ENCODE data around the gene RANBP1. TPM values are rescaled to one million over a fixed set of nuclear protein-coding genes. Genes with fewer than 3 reads are reported as not detected.

RANBP1 gene
- total and polyA plus RNA-seq, 2 donors (not counting 1 experiment from before 2014, with no cell fraction given), result 67.0 to 77.6 TPM

DNA sequence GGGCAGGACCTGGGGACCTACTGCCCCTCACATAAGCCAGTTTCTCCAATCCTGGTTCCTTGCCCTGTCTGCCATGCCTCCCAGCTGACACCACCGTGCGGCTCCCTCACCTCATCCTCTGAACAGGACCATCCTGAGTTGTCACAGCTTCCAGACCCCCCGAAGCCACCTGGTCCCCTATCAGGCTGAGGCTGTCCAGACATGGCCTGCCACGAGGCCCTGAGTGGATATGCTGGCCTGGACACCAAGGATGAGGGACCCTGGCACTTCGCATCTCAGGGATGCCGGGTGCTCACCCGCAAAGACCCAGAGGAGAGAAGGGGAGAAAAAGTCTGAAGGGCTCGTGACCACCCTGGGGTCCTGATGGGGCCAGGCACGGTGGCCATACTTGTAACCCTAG is 50.8 kb downstream of the RANBP1 start:
- ChIA-PET CTCF (interaction anchor here (1.3 kb wide), 1 partner anchor 10 kb away, joined by 6 read pairs; no protein-coding TSS in a partner anchor), POLR2A (no interaction called here)
- Histone ChIP-seq H3K79me2 (ENCODE audit: control insufficient read depth, insufficient read depth, low read length) (no peaks in the 10 kb centered on the region), H3K9me3 (ENCODE audit: control extremely low read depth in 1 of 3, control insufficient read depth in 2 of 3, insufficient read depth in 1 of 3, low read length in 2 of 3) (peaks cover 0 to 5% (median 0%) of the 10 kb centered on the region in 3 donors), H3K4me2 (replicated peaks; ENCODE audit: low read depth, low read length, poor library complexity, severe bottlenecking) (no peak overlapping the region), H3K27ac (ENCODE audit: low read length in 2 of 2) (no peak overlapping the region), H3K9ac (ENCODE audit: low read length) (no peak overlapping the region), H3K27me3 (replicated peaks in 1 of 4; ENCODE audit: control extremely low read depth in 1 of 4, control insufficient read depth in 3 of 4, insufficient read depth in 4 of 4, low read length in 3 of 4) (no peaks in the 10 kb centered on the region), H2AFZ (ENCODE audit: insufficient read depth, low read depth, low read length, poor library complexity, severe bottlenecking) (no peak overlapping the region), H3K36me3 (replicated peaks in 1 of 2; ENCODE audit: control extremely low read depth in 1 of 2, control insufficient read depth in 1 of 2, extremely low read depth in 1 of 2, insufficient read depth in 2 of 2, low read length in 1 of 2) (no peaks in the 10 kb centered on the region), H3K4me3 (ENCODE audit: control extremely low read depth in 1 of 5, extremely low read depth in 1 of 5, insufficient read depth in 1 of 5, low read depth in 2 of 5, low read length in 4 of 5) (no peak overlapping the region), H4K20me1 (ENCODE audit: control insufficient read depth, insufficient read depth, low read length, poor library complexity, severe bottlenecking) (no peaks in the 10 kb centered on the region), H3K4me1 (ENCODE audit: control insufficient read depth in 2 of 2, insufficient read depth in 2 of 2, low read length in 2 of 2) (no peaks in the 10 kb centered on the region)
- no peak overlapping the region for H3K4me3 Mint-ChIP-seq
- ATAC-seq (ENCODE audit: low read depth), result no peak
- TF ChIP-seq, protein P1, sequence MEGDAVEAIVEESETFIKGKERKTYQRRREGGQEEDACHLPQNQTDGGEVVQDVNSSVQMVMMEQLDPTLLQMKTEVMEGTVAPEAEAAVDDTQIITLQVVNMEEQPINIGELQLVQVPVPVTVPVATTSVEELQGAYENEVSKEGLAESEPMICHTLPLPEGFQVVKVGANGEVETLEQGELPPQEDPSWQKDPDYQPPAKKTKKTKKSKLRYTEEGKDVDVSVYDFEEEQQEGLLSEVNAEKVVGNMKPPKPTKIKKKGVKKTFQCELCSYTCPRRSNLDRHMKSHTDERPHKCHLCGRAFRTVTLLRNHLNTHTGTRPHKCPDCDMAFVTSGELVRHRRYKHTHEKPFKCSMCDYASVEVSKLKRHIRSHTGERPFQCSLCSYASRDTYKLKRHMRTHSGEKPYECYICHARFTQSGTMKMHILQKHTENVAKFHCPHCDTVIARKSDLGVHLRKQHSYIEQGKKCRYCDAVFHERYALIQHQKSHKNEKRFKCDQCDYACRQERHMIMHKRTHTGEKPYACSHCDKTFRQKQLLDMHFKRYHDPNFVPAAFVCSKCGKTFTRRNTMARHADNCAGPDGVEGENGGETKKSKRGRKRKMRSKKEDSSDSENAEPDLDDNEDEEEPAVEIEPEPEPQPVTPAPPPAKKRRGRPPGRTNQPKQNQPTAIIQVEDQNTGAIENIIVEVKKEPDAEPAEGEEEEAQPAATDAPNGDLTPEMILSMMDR (IDR thresholded peaks at IDR 0.05), result no peak
- TF ChIP-seq EZH2 (IDR thresholded peaks at IDR 0.05; ENCODE audit: borderline replicate concordance, insufficient read depth, low read depth, low read length, poor library complexity, severe bottlenecking), result no peak
- no peak overlapping the region for H3K27ac Mint-ChIP-seq
- 89% methylated on average over 9 of the region's 9 CpGs for WGBS (ENCODE audit: insufficient coverage)
- peaks cover 3% of the 10 kb centered on the region for H3K27me3 Mint-ChIP-seq
- H3K9me3 Mint-ChIP-seq (ENCODE audit: insufficient read depth), result no peaks in the 10 kb centered on the region
- no peak for DNase-seq
- intact Hi-C loops (cut with micrococcal nuclease), result loop anchor here (5.0 kb wide), 1 partner anchor 61 kb away; no protein-coding TSS in a partner anchor
- no peaks in the 10 kb centered on the region for H3K4me1 Mint-ChIP-seq

DNA sequence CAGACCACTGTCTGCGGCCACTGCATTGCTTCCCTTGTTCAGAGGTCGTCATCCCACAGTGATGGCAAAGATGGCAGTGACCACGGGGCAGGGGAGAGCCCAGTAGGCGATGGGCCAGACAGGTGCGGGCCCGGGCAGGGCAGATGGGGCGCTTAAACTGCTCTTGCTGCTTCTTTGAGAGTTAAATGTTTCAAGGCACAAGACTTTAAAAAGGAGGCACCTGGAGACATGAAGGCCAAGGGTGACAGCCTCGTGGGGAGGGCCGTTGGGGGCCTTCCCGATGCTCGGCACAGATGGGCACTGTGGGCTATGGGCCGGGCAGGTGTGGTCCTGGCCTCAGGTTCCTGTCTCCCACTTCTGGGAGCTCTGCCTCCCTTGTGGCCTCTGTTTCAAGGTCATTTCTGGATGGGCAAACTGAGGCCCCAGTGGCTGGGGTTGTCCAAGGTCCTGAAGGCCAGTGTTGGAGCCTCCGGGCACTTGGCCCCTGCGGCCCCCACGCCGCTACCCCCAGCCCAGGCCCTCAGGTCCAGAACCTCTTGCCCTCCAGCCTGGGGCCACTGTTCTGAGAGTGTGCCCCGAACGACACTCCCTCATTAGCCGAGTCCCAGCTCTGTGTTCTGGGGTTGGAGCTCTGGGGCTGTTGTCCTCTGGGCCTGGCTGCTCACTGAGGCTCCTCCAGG is 51.9 kb downstream of the RANBP1 start:
- no peaks in the 10 kb centered on the region for H3K9me3 Mint-ChIP-seq (ENCODE audit: insufficient read depth)
- H3K4me2 ChIP-seq (replicated peaks; ENCODE audit: low read depth, low read length, poor library complexity, severe bottlenecking), result no peak overlapping the region

More for the DNA sequence above, 51.9 kb downstream of the RANBP1 start:
- DNase-seq (no peak), ATAC-seq (ENCODE audit: low read depth) (no peak)
- Histone ChIP-seq H3K79me2 (ENCODE audit: control insufficient read depth, insufficient read depth, low read length) (no peaks in the 10 kb centered on the region), H3K9me3 (ENCODE audit: control extremely low read depth in 1 of 3, control insufficient read depth in 2 of 3, insufficient read depth in 1 of 3, low read length in 2 of 3) (no peaks in the 10 kb centered on the region), H3K27ac (ENCODE audit: low read length in 2 of 2) (no peak overlapping the region), H4K20me1 (ENCODE audit: control insufficient read depth, insufficient read depth, low read length, poor library complexity, severe bottlenecking) (no peaks in the 10 kb centered on the region), H2AFZ (ENCODE audit: insufficient read depth, low read depth, low read length, poor library complexity, severe bottlenecking) (no peak overlapping the region), H3K36me3 (replicated peaks in 1 of 2; ENCODE audit: control extremely low read depth in 1 of 2, control insufficient read depth in 1 of 2, extremely low read depth in 1 of 2, insufficient read depth in 2 of 2, low read length in 1 of 2) (no peaks in the 10 kb centered on the region), H3K4me3 (ENCODE audit: control extremely low read depth in 1 of 5, extremely low read depth in 1 of 5, insufficient read depth in 1 of 5, low read depth in 2 of 5, low read length in 4 of 5) (no peak overlapping the region), H3K4me1 (ENCODE audit: control insufficient read depth in 2 of 2, insufficient read depth in 2 of 2, low read length in 2 of 2) (no peaks in the 10 kb centered on the region), H3K9ac (ENCODE audit: low read length) (no peak overlapping the region), H3K27me3 (replicated peaks in 1 of 4; ENCODE audit: control extremely low read depth in 1 of 4, control insufficient read depth in 3 of 4, insufficient read depth in 4 of 4, low read length in 3 of 4) (no peaks in the 10 kb centered on the region)
- no peaks in the 10 kb centered on the region for H3K4me1 Mint-ChIP-seq
- no peak overlapping the region for H3K27ac Mint-ChIP-seq
- POLR2A ChIA-PET, result no interaction called here
- WGBS (ENCODE audit: insufficient coverage), result 89% methylated on average over 19 of the region's 19 CpGs
- peaks cover 3% of the 10 kb centered on the region for H3K27me3 Mint-ChIP-seq
- TF ChIP-seq EZH2 (IDR thresholded peaks at IDR 0.05; ENCODE audit: borderline replicate concordance, insufficient read depth, low read depth, low read length, poor library complexity, severe bottlenecking), result no peak
- TF ChIP-seq, protein P1 (IDR thresholded peaks at IDR 0.05), result no peak
- intact Hi-C loops (cut with micrococcal nuclease), result loop anchor here (5.0 kb wide), 1 partner anchor 60 kb away; no protein-coding TSS in a partner anchor
- H3K4me3 Mint-ChIP-seq, result no peak overlapping the region
- CTCF ChIA-PET, result interaction anchor here (1.5 kb wide), 1 partner anchor 11 kb away, joined by 5 read pairs; no protein-coding TSS in a partner anchor
